Measurements from ENCODE around the gene HSPA14. TPM values are rescaled to one million over a fixed set of nuclear protein-coding genes. Genes with fewer than 3 reads are reported as not detected.

HSPA14 gene
- total RNA-seq, 2 donors from 2014 or later = 7.7 to 16.0 TPM

GRCh38 chr10:14820010-14820774 is 17.9 kb upstream of the HSPA14 start:
- TF ChIP-seq, protein P1, sequence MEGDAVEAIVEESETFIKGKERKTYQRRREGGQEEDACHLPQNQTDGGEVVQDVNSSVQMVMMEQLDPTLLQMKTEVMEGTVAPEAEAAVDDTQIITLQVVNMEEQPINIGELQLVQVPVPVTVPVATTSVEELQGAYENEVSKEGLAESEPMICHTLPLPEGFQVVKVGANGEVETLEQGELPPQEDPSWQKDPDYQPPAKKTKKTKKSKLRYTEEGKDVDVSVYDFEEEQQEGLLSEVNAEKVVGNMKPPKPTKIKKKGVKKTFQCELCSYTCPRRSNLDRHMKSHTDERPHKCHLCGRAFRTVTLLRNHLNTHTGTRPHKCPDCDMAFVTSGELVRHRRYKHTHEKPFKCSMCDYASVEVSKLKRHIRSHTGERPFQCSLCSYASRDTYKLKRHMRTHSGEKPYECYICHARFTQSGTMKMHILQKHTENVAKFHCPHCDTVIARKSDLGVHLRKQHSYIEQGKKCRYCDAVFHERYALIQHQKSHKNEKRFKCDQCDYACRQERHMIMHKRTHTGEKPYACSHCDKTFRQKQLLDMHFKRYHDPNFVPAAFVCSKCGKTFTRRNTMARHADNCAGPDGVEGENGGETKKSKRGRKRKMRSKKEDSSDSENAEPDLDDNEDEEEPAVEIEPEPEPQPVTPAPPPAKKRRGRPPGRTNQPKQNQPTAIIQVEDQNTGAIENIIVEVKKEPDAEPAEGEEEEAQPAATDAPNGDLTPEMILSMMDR (IDR thresholded peaks at IDR 0.05) = no peak
- DNase-seq (ENCODE audit: low spot score) (no peak), ATAC-seq (ENCODE audit: insufficient number of reproducible peaks, low FRiP score, low read depth) (peak; percentile 60)
- Histone ChIP-seq H3K27me3 (replicated peaks; ENCODE audit: insufficient read depth) (no peaks in the 10 kb centered on the region), H3K9me3 (no peaks in the 10 kb centered on the region), H3K4me1 (ENCODE audit: control insufficient read depth in 1 of 2, low read depth in 2 of 2) (peaks cover 0 to 14% of the 10 kb centered on the region in 2 donors), H3K27ac (no peak overlapping the region), H3K36me3 (no peaks in the 10 kb centered on the region), H3K4me3 (no peak overlapping the region)

- Histone ChIP-seq H3K4me3 (no peak overlapping the region), H3K36me3 (no peaks in the 10 kb centered on the region), H3K27ac (no peak overlapping the region), H3K4me1 (ENCODE audit: control insufficient read depth in 1 of 2, low read depth in 2 of 2) (peaks cover 0 to 14% of the 10 kb centered on the region in 2 donors), H3K27me3 (replicated peaks; ENCODE audit: insufficient read depth) (no peaks in the 10 kb centered on the region), H3K9me3 (no peaks in the 10 kb centered on the region)
- ATAC-seq (ENCODE audit: insufficient number of reproducible peaks, low FRiP score, low read depth) (no peak), DNase-seq (ENCODE audit: low spot score) (no peak)
- TF ChIP-seq, protein P1 (IDR thresholded peaks at IDR 0.05) = no peak
Measured at GRCh38 chr10:14820775-14821154, 17.3 kb upstream of the HSPA14 start.

GRCh38 chr10:14821635-14822375 is 16.3 kb upstream of the HSPA14 start:
- Histone ChIP-seq H3K4me3 (no peak overlapping the region), H3K9me3 (no peaks in the 10 kb centered on the region)
- TF ChIP-seq, protein P1 (IDR thresholded peaks at IDR 0.05) = no peak

DNA sequence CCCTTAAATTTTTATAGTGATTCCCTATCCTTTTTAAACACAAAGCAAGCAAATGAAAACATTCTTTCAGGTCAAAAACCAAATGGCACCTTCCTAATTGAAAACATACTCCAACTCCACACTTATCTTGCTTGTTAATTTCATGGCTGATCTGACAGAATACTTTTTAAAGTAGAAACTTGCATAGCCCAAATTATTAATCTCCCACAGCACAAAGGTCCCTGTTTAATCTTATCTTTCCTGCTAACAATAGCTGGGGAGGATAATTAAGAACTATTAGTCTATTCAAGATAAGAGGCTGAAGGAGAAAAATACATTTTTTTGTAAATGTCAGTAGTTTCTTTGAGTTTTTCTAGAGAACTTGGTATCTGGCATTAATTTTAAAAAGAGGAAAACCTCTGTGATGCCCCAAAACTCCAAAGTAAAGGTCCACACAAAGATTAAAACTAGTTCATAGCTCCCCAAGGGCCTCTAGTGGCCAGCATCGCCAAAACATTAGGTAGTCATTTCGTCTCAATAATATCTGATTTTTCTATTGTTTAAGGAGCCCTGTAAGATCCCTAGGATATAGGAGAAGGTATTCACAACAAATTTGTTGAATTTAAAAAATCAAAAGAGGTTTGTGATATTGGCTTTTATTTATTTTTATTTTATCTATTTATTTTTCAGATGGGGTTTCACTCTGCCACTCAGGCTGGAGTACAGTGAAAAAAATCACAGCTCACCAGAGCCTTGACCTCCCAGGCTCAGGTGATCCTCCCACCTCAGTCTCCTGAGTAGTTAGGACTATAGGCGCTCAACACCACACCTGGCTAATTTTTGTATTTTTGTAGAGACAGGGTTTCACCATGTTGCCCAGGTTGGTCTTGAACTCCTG is 15.0 kb upstream of the HSPA14 start:
- ATAC-seq (ENCODE audit: insufficient number of reproducible peaks, low FRiP score, low read depth) = no peak

More at GRCh38 chr10:14821635-14822375, 16.3 kb upstream of the HSPA14 start:
- no peak for ATAC-seq (ENCODE audit: insufficient number of reproducible peaks, low FRiP score, low read depth)
- no peaks in the 10 kb centered on the region for H3K27me3 ChIP-seq (replicated peaks; ENCODE audit: insufficient read depth)
- no peak for DNase-seq (ENCODE audit: low spot score)
- no peaks in the 10 kb centered on the region for H3K36me3 ChIP-seq
- H3K4me1 ChIP-seq (ENCODE audit: control insufficient read depth in 1 of 2, low read depth in 2 of 2) = peaks cover 0 to 14% of the 10 kb centered on the region in 2 donors
- no peak overlapping the region for H3K27ac ChIP-seq

More for the DNA sequence above, 15.0 kb upstream of the HSPA14 start:
- TF ChIP-seq, protein P1 (IDR thresholded peaks at IDR 0.05) = peak; percentile 47
- Histone ChIP-seq H3K4me3 (no peak overlapping the region), H3K27ac (no peak overlapping the region), H3K27me3 (replicated peaks; ENCODE audit: insufficient read depth) (no peaks in the 10 kb centered on the region), H3K4me1 (ENCODE audit: control insufficient read depth in 1 of 2, low read depth in 2 of 2) (peaks cover 0 to 14% of the 10 kb centered on the region in 2 donors), H3K9me3 (no peaks in the 10 kb centered on the region), H3K36me3 (no peaks in the 10 kb centered on the region)
- no peak for DNase-seq (ENCODE audit: low spot score)

Data from thoracic aorta (tissue), 2 donors.